Adrenal gland (tissue), 12 donors: ENCODE measurements around the gene CACNA1A. TPM values are rescaled to one million over a fixed set of nuclear protein-coding genes. Genes with fewer than 3 reads are reported as not detected.

Experiments used
- DNase-seq, 7 donors: peaks; one replicate each; pipeline ENCODE4 v3.0.0-alpha.2; 2019 to 2020
- H3K27ac ChIP-seq, 5 donors: fragments of 200-600 bp; sonication (generic) in 4 of 5; 1 replicate in 3 of 5; 2 replicates in 2 of 5; pipeline versions ENCODE4 v1.5.1 to v1.8.0; 2016 to 2020; ENCODE audit warnings: mild to moderate bottlenecking in 1 of 5
- H3K27me3 ChIP-seq: fragments of 200-600 bp; 2 replicates; pipeline ENCODE4 v1.8.0; 2021
- H3K36me3 ChIP-seq, 2 donors: fragments of 200-600 bp; replicated peaks in 1 of 2; 1 replicate in 1 of 2; 2 replicates in 1 of 2; pipeline versions ENCODE4 v1.5.1 to v1.8.0; 2018 to 2022
- H3K4me1 ChIP-seq, 2 donors: fragments of 200-600 bp; replicated peaks in 1 of 2; 1 replicate in 1 of 2; 2 replicates in 1 of 2; pipeline versions ENCODE4 v1.5.1 to v1.8.0; 2018 to 2021
- H3K4me3 ChIP-seq, 4 donors: fragments of 200-600 bp; sonication (generic) in 3 of 4; one replicate each; pipeline ENCODE4 v1.5.1; 2016 to 2018
- H3K9me3 ChIP-seq, 3 donors: fragments of 200-600 bp; sonication (generic) in 1 of 3; replicated peaks in 1 of 3; 1 replicate in 2 of 3; 2 replicates in 1 of 3; pipeline versions ENCODE4 v1.5.1 to v1.8.0; 2016 to 2021
- CTCF ChIP-seq, 6 experiments: fragments of 450-650 bp in 4 of 6; fragments of 200-600 bp in 2 of 6; sonication (generic) in 1 of 6; IDR thresholded peaks; 1 replicate in 5 of 6; 2 replicates in 1 of 6; pipeline versions ENCODE4 v1.5.1 to v1.8.0; 2016 to 2021; ENCODE audit warnings: antibody characterized with exemption in 6 of 6, mild to moderate bottlenecking in 2 of 6, moderate library complexity in 1 of 6
- POLR2A ChIP-seq, 2 donors: fragments of 450-650 bp; IDR thresholded peaks; one replicate each; pipeline ENCODE4 v1.6.1; 2017; ENCODE audit warnings: antibody characterized with exemption in 2 of 2, mild to moderate bottlenecking in 2 of 2, moderate library complexity in 1 of 2
- WGBS, 4 donors: extraction: QIAGEN DNeasy Blood & Tissue Kit in 2 of 4; methylation state at CpG; one replicate each; pipeline versions ENCODE4 v1.1.5 to v1.1.7; 2013 to 2017; 5-methylcytosine and 5-hydroxymethylcytosine counted together
- intact Hi-C, 2 donors: fragments of 100-400 bp; cut with DNase I; formaldehyde crosslinking; loops; one replicate each; pipeline versions ENCODE4 v1.14.1 to v1.15.0; 2022 to 2023
- polyA plus RNA-seq, 3 donors: library from polyadenylated mRNA; stranded (reverse); fragments of 200-250 nt in 2 of 3; fragments of 350-450 nt in 1 of 3; fragmentation: Illumina TruSeq in 1 of 3; extraction: RNeasy Lipid Tissue Mini Kit (QIAGEN cat#74804) in 1 of 3; gene quantifications; one replicate each; pipeline ENCODE4 v1.2.3, GENCODE V29; 2013 to 2014
- total RNA-seq, 9 donors: library from RNA; depleted of rRNA in 4 of 9; stranded (reverse); fragments of >200 nt in 4 of 9; fragments of 120-200 nt in 1 of 9; fragmentation: NEBNext Ultra II Directional in 1 of 9; extraction: Animal tissue kit (Norgen Biotek cat#: 25700) in 1 of 9; gene quantifications; one replicate each; pipeline versions ENCODE4 v1.1.0 to v1.2.4, GENCODE V29; 2013 to 2023
- donor health status: healthy with polysubstance abuse.
- donor health status: Bipolar disorder and iron deficiency.
- donor health status: DM: yes; HTN: yes; CAD: no.
- donor health status: DM: no; HTN: no; CAD: no.
- donor health status: DM: no; HTN: no; CAD: no.
- donor health status: DM: yes; HTN: yes; CAD: no.

CACNA1A gene
- total and polyA plus RNA-seq, 12 donors, result 0.28 to 35.4 (median 2.8) TPM; not detected in 1

- H3K9me3 ChIP-seq, result peaks cover 0 to 3% (median 0%) of the 10 kb centered on the region in 3 donors
- no peaks in the 10 kb centered on the region for H3K4me1 ChIP-seq
- DNase-seq, result no peak
- no peak overlapping the region for H3K27ac ChIP-seq
- no peak overlapping the region for H3K4me3 ChIP-seq
- peaks cover 3% of the 10 kb centered on the region for H3K27me3 ChIP-seq
- intact Hi-C loops, result no loop called here
- H3K36me3 ChIP-seq, result no peaks in the 10 kb centered on the region
- TF ChIP-seq CTCF (IDR thresholded peaks at IDR 0.05), result no peak
- no peak for TF ChIP-seq POLR2A (IDR thresholded peaks at IDR 0.05)
Observed at GRCh38 chr19:13420780-13421179, 85.5 kb downstream of the CACNA1A start.

- no peak for DNase-seq
- H3K27me3 ChIP-seq, result no peaks in the 10 kb centered on the region
Observed at GRCh38 chr19:13417054-13417453, 89.2 kb downstream of the CACNA1A start.

GRCh38 chr19:13411899-13412298, 94.4 kb downstream of the CACNA1A start:
- Histone ChIP-seq H3K36me3 (no peaks in the 10 kb centered on the region), H3K4me3 (no peak overlapping the region), H3K27me3 (no peaks in the 10 kb centered on the region), H3K9me3 (no peaks in the 10 kb centered on the region), H3K4me1 (no peaks in the 10 kb centered on the region), H3K27ac (no peak overlapping the region)
- TF ChIP-seq CTCF (IDR thresholded peaks at IDR 0.05) (no peak), POLR2A (IDR thresholded peaks at IDR 0.05) (no peak)
- intact Hi-C loops, result no loop called here
- DNase-seq, result no peak
- WGBS, 4 donors, result 77 to 89% (median 82%) methylated on average over 6 of the region's 6 CpGs

More at GRCh38 chr19:13417054-13417453, 89.2 kb downstream of the CACNA1A start:
- H3K4me1 ChIP-seq, result no peaks in the 10 kb centered on the region
- H3K4me3 ChIP-seq, result no peak overlapping the region
- WGBS, 4 donors, result 19 to 33% (median 27%) methylated on average over 7 to 10 of the region's 10 CpGs
- no peaks in the 10 kb centered on the region for H3K36me3 ChIP-seq
- no peaks in the 10 kb centered on the region for H3K9me3 ChIP-seq
- intact Hi-C loops, result no loop called here
- no peak overlapping the region for H3K27ac ChIP-seq
- TF ChIP-seq CTCF (IDR thresholded peaks at IDR 0.05), result no peak
- no peak for TF ChIP-seq POLR2A (IDR thresholded peaks at IDR 0.05)

GRCh38 chr19:13410946-13411345, 95.3 kb downstream of the CACNA1A start:
- 55 to 85% (median 67%) methylated on average over 1 of the region's 1 CpG for WGBS, 4 donors
- no peak overlapping the region for H3K4me3 ChIP-seq
- H3K9me3 ChIP-seq, result no peaks in the 10 kb centered on the region
- H3K36me3 ChIP-seq, result no peaks in the 10 kb centered on the region
- no peaks in the 10 kb centered on the region for H3K4me1 ChIP-seq
- no peaks in the 10 kb centered on the region for H3K27me3 ChIP-seq
- intact Hi-C loops, result no loop called here
- DNase-seq, result no peak
- no peak for TF ChIP-seq POLR2A (IDR thresholded peaks at IDR 0.05)
- no peak for TF ChIP-seq CTCF (IDR thresholded peaks at IDR 0.05)
- no peak overlapping the region for H3K27ac ChIP-seq
